IgD-negative memory B cell (primary cell): ENCODE results near the gene NOL4L. TPM values are rescaled to one million over a fixed set of nuclear protein-coding genes. Genes with fewer than 3 reads are reported as not detected.
"Not testable (repeated sequence)": the region's sequence is repeated elsewhere in the genome, so short reads cannot be mapped to it uniquely, and the experiment has no call there.

ENCODE experiments used
- H3K27ac Mint-ChIP-seq, 3 donors: one replicate each; pipeline ENCODE4 v1.8.0; 2020 to 2022; ENCODE audit warnings: mild to moderate bottlenecking in 3 of 3, mixed read lengths in 3 of 3, moderate library complexity in 1 of 3
- H3K27me3 Mint-ChIP-seq: one replicate; pipeline ENCODE4 v1.8.0; 2021; ENCODE audit warnings: mixed read lengths
- H3K36me3 Mint-ChIP-seq: one replicate; pipeline ENCODE4 v1.8.0; 2020; ENCODE audit warnings: mild to moderate bottlenecking, mixed read lengths
- H3K4me1 Mint-ChIP-seq, 3 donors: one replicate each; pipeline ENCODE4 v1.8.0; 2020 to 2022; ENCODE audit warnings: mixed read lengths in 3 of 3, mild to moderate bottlenecking in 1 of 3
- H3K4me3 Mint-ChIP-seq, 4 donors: one replicate each; pipeline ENCODE4 v1.8.0; 2020 to 2022; ENCODE audit warnings: mild to moderate bottlenecking in 4 of 4, mixed read lengths in 4 of 4, moderate library complexity in 3 of 4
- H3K9me3 Mint-ChIP-seq, 3 donors: one replicate each; pipeline ENCODE4 v1.8.0; 2020 to 2021; ENCODE audit warnings: mixed read lengths in 3 of 3, mild to moderate bottlenecking in 1 of 3
- polyA plus RNA-seq: library from polyadenylated mRNA; unstranded; fragments of 300-500 nt; fragmentation: Illumina TruSeq; gene quantifications from one replicate; pipeline ENCODE4 v1.2.3, GENCODE V29; 2021

NOL4L gene
- polyA plus RNA-seq, 1 donor from 2014 or later = 7.3 TPM

DNA sequence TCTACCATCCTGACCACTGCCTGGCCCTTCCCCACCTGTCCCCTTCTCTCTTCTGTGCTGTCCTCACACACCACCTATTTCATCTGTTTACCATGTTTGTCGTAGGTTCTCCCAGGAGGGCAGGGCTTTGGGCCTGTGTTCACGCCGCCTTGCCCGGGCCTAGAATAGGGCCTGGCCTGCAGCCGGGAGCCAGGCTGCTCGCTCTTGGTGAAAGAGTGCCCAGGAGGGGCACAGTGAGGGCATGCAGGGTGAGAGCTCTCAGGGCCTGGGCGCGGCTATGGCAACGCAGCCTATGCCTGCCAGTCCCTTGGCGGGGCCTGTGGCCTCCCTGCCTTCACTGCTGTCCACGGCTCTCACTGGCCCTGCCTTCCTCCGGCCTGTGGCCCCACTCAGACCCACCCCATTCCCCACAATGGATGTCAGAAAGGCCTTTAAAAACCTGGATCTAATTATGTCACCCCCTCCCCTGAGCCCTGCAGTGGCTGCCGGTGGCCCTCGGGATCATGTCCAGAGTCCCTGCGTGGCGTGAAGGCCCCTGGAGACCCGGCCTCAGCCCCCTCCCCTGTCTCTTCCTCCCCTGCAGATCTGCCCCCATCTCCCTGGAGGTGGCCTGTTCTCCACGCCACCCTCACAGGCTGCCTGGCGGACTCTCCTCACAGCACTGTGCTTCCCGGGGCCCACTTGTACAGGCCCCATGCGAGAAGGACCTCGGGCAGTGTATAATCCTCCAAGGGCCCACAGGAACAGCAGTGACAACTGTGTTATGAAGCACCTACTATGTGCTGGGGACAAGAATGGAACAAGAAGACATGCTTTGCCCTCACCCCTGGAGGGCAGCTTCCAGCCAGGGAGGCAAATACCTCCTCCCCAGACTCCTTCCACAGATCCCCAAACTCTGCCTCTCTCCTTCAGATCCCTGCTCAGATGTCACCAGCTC, 22.9 kb upstream of the NOL4L start:
- Mint-ChIP-seq H3K36me3 (no peaks in the 10 kb centered on the region), H3K9me3 (no peaks in the 10 kb centered on the region), H3K4me3 (no peak overlapping the region), H3K27ac (peak overlapping the region in 1 of 3 donors; percentile 9), H3K4me1 (peaks cover 7 to 21% (median 14%) of the 10 kb centered on the region in 3 donors), H3K27me3 (peaks cover 18% of the 10 kb centered on the region)

DNA sequence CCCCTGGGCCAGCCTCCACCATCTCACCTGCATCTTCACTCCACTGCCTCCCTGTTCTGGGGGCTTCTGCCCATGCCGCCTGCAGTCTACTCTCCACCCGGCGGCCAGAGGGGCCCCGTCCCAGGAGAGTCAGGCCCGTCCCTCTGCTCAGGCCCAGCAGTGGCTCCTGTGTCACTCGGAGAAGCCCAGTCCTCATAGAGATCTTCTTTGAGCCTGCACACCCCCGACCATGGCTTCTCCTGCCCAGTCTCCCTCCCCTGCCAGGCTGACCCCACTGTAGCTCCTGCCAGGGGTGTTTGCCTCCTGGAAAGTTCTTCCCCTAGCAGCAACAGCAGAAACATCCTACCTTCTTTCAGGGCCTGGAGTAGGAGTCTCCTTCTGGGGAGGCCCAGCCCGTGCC, 22.2 kb upstream of the NOL4L start:
- H3K36me3 Mint-ChIP-seq = no peaks in the 10 kb centered on the region
- no peaks in the 10 kb centered on the region for H3K9me3 Mint-ChIP-seq
- H3K27ac Mint-ChIP-seq = no peak overlapping the region
- H3K4me3 Mint-ChIP-seq = no peak overlapping the region
- H3K4me1 Mint-ChIP-seq = peaks cover 11 to 25% (median 18%) of the 10 kb centered on the region in 3 donors
- peaks cover 18% of the 10 kb centered on the region for H3K27me3 Mint-ChIP-seq

DNA sequence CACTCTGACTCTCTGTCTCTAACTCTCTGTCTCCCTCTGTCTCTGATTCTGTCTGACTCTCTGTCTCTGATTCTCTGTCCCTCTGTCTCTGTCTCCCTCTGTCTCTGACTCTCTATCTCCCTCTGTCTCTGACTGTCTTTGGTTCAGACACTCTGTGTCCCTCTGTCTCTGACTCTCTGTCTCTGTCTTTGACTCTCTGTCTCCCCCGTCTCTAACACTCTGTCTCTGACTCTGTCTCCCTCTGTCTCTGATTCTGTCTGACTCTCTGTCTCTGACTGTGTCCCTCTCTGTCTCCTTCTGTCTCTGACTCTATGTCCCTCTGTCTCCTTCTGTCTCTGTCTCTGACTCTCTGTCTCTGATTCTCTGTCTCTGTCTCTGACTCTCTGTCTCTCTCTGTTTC, 21.7 kb upstream of the NOL4L start:
- Mint-ChIP-seq H3K36me3 (no peaks in the 10 kb centered on the region), H3K9me3 (no peaks in the 10 kb centered on the region), H3K27ac (no peak overlapping the region)

DNA sequence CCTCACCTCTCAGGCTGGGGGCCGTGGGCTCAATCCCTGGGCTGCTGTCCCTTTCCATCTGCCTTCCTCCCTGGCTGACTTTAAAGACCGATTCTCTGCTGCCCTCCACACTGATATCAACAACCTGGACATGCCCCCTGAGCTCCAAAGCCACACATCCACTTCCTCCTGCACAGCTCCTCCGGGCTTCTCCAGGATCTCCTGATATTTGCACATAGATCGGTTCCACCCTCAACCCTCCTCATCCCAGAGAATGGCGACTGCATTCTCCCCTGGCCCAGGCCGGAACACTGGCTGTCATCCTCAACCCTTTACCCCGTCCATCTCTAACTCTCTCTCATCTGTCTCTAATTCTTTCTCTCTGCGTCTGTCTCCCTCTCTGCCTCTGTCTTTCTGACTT, 21.0 kb upstream of the NOL4L start:
- H3K36me3 Mint-ChIP-seq = no peaks in the 10 kb centered on the region
- H3K27me3 Mint-ChIP-seq = peaks cover 12% of the 10 kb centered on the region
- H3K9me3 Mint-ChIP-seq = no peaks in the 10 kb centered on the region
- no peak overlapping the region for H3K4me3 Mint-ChIP-seq
- peaks cover 13 to 28% (median 22%) of the 10 kb centered on the region in 3 donors for H3K4me1 Mint-ChIP-seq
- H3K27ac Mint-ChIP-seq = no peak overlapping the region

More for the DNA sequence above, 21.7 kb upstream of the NOL4L start:
- peaks cover 18% of the 10 kb centered on the region for H3K27me3 Mint-ChIP-seq
- H3K4me3 Mint-ChIP-seq = no peak overlapping the region
- H3K4me1 Mint-ChIP-seq = peaks cover 13 to 26% (median 22%) of the 10 kb centered on the region in 3 donors

DNA sequence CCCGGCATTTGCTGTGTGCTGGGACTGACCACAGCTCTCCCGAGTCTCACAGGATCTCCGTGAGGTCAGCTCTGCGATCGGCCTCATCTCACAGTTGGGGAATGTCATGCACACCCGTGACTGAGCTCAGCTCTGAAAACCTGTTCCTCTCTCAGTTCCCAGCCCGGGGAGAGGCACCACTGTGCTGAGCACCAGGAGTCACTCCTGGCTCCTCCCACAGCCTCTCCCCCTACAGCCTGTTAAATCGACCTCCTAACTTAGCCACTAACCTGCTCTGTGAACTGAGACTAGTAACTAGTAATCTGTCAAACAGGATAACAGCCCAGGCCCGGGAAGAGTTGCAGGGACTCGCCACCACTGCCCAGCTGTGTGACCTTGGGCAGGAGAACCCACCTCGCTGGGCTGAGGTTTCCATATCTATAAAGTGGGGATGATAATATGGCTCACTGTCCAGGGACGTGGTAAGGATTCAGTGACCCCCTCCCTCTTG, 20.1 kb upstream of the NOL4L start:
- Mint-ChIP-seq H3K4me1 (peaks cover 13 to 28% (median 22%) of the 10 kb centered on the region in 3 donors), H3K9me3 (no peaks in the 10 kb centered on the region)

DNA sequence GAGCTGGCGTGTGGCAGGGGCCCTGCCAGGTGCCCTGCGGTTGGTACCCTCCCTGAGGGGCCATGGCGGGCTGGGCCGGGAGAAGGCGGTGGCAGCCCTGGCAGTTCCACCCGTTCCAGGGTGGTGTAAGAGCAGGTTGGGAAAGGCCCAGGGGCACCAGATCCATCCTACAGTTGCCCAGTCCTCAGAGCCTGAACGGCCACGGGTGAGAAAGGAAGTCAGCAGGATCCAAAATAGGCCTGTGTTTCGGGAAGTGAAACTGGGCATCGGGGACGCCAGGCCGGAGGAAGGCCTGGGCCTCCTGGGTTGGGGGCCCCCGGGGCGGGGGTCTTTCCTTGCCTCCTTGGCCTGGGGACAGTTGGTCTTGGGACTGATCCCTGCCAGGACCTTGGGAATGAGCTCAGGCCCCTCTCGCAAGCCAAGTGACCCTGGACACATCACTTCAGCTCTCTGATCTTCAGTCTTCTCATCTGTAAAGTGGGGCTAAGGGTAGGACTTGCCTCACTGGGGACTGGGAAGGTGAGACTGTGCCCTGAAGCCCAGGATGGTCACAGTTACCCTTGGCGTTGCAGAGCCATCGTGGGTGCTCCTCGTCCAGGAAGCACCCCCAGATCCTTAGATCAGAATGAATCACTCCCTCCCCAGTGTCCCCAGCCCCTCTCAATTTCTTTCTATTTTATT, 18.1 kb upstream of the NOL4L start:
- Mint-ChIP-seq H3K4me1 (peaks cover 13 to 23% (median 20%) of the 10 kb centered on the region in 3 donors), H3K9me3 (no peaks in the 10 kb centered on the region), H3K36me3 (no peaks in the 10 kb centered on the region), H3K4me3 (peak overlapping the region in 3 of 4 donors; percentile 16 to 72 (median 63)), H3K27ac (peak overlapping the region in 1 of 3 donors; percentile 78), H3K27me3 (no peaks in the 10 kb centered on the region)

More for the DNA sequence above, 20.1 kb upstream of the NOL4L start:
- no peak overlapping the region for H3K4me3 Mint-ChIP-seq
- H3K36me3 Mint-ChIP-seq = no peaks in the 10 kb centered on the region
- no peak overlapping the region for H3K27ac Mint-ChIP-seq
- H3K27me3 Mint-ChIP-seq = peaks cover 12% of the 10 kb centered on the region

DNA sequence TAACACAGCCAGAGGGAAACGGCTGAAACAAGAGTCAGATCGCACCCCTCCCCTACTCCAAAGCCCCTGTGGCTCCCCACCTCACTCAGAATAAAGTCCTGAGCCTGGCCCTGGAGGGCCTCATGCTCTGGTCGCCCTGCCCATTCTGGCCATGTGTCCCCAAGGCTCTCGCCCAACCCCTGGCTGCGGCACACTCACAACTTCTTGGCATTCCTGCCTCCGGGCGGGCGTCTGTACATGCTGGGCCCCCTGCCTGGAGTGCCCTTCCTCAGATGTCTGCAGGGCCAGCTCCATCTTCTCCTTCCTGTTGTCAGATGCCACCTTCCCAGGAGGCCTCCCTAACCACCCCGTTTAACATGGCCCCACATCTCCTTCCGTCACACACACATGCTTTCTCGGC, 17.1 kb upstream of the NOL4L start:
- no peaks in the 10 kb centered on the region for H3K27me3 Mint-ChIP-seq
- H3K4me1 Mint-ChIP-seq = peaks cover 13 to 24% (median 20%) of the 10 kb centered on the region in 3 donors
- H3K4me3 Mint-ChIP-seq = peak overlapping the region in 2 of 4 donors; percentile 75 to 81
- no peaks in the 10 kb centered on the region for H3K36me3 Mint-ChIP-seq
- no peaks in the 10 kb centered on the region for H3K9me3 Mint-ChIP-seq
- no peak overlapping the region for H3K27ac Mint-ChIP-seq

DNA sequence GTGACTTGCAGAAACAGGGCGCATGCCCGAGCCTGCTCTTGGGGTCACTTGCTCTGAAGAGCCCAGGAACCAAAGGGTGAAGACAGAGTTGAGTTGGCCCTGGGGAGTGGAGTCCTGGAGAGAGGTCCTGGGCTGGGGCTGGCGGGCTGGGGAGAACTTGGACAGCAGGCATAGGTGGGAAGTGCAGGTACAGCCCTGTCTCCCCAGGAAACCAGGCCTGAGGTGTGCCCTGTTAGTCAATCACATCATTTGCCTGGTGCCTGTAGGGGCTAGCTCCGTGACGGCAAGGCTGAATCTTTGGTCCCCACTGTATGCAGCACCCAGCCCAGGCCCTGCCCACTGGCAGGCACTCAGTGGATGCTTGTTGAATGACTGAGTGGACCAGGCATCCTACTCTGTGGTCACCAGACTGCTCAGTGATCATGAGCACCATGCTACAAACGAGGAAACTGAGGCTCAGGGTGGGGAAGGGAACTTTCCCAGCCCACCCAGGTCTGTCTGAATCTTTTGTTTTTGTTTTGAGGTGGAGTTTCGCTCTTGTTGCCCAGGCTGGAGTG, 15.6 kb upstream of the NOL4L start:
- H3K9me3 Mint-ChIP-seq = no peaks in the 10 kb centered on the region
- H3K4me1 Mint-ChIP-seq = peaks cover 13 to 24% (median 20%) of the 10 kb centered on the region in 3 donors
- H3K27ac Mint-ChIP-seq = no peak overlapping the region

DNA sequence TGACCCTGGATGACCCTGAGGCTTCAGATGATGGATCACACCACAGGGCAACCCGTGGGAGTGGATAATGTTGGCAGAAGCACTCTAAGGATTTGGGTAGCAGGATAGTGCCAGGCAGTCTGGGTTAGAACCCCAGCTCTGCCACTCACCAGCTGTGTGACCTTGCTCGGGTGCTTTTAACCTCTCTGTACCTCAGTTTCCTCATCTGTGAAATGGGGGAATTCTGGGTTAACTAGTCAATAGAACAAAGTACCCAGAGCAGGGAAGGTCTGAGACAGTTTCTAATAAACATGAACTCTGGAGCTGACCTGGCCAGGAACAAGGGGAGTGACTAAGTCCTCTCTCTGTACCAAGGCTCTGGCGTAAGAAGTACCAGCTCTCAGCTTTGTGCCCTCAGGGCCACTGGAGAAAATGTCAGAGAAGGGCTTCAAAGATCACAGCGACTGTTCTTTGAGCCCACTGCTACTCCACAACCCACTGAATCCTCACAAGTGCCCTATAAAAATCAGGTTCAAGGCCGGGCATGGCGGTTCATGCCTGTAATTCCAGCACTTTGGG, 14.7 kb upstream of the NOL4L start:
- peaks cover 13 to 20% (median 20%) of the 10 kb centered on the region in 3 donors for H3K4me1 Mint-ChIP-seq
- no peaks in the 10 kb centered on the region for H3K9me3 Mint-ChIP-seq
- H3K27ac Mint-ChIP-seq = no peak overlapping the region
- H3K4me3 Mint-ChIP-seq = no peak overlapping the region
- no peaks in the 10 kb centered on the region for H3K36me3 Mint-ChIP-seq
- H3K27me3 Mint-ChIP-seq = no peaks in the 10 kb centered on the region

More for the DNA sequence above, 15.6 kb upstream of the NOL4L start:
- H3K27me3 Mint-ChIP-seq = no peaks in the 10 kb centered on the region
- no peaks in the 10 kb centered on the region for H3K36me3 Mint-ChIP-seq
- no peak overlapping the region for H3K4me3 Mint-ChIP-seq

DNA sequence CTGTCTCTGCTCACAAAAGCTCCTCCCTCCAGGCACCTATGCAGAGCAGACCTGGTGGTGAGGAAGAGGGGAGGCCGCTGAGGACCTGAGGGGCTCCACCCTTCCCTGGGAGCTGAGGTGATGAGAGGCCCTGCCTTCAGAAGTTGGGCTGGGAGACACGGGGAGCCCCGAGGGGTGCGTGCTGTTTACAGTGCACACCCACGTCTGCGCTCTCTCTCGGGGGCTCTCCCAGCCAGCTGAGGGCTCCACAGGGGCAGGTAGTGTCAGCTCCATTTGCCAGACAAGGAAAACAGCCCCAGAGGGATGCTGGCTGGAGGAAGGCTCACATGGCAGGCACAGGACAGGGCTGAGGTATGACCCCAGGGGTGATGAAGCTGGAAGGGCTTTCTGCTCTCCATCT, 13.5 kb upstream of the NOL4L start:
- H3K9me3 Mint-ChIP-seq = no peaks in the 10 kb centered on the region
- H3K27ac Mint-ChIP-seq = no peak overlapping the region
- H3K4me1 Mint-ChIP-seq = peaks cover 6 to 10% (median 9%) of the 10 kb centered on the region in 3 donors
- H3K27me3 Mint-ChIP-seq = no peaks in the 10 kb centered on the region
- no peaks in the 10 kb centered on the region for H3K36me3 Mint-ChIP-seq
- no peak overlapping the region for H3K4me3 Mint-ChIP-seq

DNA sequence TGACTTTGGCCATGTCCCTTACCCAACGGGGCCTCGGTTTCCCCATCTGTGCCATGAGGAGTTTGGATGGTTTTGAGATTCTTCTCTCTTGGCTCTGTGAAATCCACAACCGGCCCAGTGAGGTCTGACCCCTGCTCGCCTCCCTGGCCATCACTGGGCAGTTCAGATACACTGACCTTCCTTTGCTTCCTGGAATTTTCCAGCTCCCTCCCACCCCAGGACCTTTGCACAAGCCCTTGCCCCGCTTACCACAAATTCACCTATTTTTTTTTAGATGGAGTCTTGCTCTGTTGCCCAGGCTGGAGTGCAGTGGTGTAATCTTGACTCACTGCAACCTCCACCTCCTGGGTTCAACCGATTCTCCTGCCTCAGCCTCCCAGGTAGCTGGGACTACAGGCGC, 12.6 kb upstream of the NOL4L start:
- H3K27me3 Mint-ChIP-seq = no peaks in the 10 kb centered on the region
- H3K27ac Mint-ChIP-seq = no peak overlapping the region
- no peaks in the 10 kb centered on the region for H3K36me3 Mint-ChIP-seq
- H3K4me1 Mint-ChIP-seq = peaks cover 5 to 8% (median 8%) of the 10 kb centered on the region in 3 donors
- H3K4me3 Mint-ChIP-seq = no peak overlapping the region
- no peaks in the 10 kb centered on the region for H3K9me3 Mint-ChIP-seq

DNA sequence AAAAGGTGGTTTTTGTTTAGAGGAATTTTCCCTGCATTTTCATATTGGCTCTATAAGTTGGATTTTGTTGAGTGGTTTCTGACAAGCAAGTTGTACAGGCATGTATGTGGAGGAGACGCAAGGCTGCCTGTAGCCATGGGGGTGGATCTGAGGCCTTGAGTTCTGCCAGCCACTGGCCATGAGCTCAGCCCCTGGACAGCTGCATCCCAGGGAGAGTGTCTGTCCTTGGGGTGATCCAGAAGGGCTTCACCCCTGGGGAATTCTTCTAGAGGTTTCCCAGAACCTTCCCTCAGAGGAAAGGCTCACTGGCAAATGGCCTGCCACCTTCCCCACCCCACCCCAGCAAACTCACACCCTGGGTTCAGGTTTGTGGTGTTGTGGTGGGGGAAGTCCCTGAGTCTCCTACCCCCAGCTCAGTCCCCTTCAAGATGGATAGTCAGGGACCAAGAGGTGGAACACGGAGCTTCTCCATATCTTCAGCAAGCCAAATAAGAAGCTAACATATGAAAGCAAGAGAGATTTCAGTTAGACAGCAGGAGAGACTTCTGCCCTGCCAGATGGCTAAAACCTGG, 11.6 kb upstream of the NOL4L start:
- no peak overlapping the region for H3K27ac Mint-ChIP-seq
- no peak overlapping the region for H3K4me3 Mint-ChIP-seq
- H3K9me3 Mint-ChIP-seq = no peaks in the 10 kb centered on the region
- no peaks in the 10 kb centered on the region for H3K36me3 Mint-ChIP-seq
- no peaks in the 10 kb centered on the region for H3K27me3 Mint-ChIP-seq
- peaks cover 0 to 3% (median 0%) of the 10 kb centered on the region in 3 donors for H3K4me1 Mint-ChIP-seq

DNA sequence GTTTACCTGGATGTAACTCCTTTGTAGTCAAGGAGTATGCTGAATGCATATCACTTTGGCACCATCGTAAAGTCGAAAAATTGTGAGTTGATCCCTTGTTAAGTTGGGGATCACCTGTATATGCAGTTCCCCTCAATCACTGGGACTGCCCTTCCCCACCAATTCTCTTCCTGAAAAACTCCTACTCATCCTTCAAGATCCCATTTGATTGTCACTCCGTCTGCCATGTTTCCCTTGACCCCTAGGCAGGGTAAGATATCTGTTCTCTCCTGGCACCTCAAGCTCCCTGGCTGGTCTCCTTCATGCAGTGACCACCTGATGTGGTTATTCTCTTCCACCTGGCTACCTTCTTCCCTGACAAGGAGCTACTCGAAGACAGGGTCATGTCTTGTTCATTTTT, 10.0 kb upstream of the NOL4L start:
- no peaks in the 10 kb centered on the region for H3K9me3 Mint-ChIP-seq
- H3K4me3 Mint-ChIP-seq = peak overlapping the region in 1 of 4 donors; percentile 23
- no peak overlapping the region for H3K27ac Mint-ChIP-seq
- H3K36me3 Mint-ChIP-seq = no peaks in the 10 kb centered on the region
- peaks cover 0 to 2% (median 0%) of the 10 kb centered on the region in 3 donors for H3K4me1 Mint-ChIP-seq
- H3K27me3 Mint-ChIP-seq = no peaks in the 10 kb centered on the region

DNA sequence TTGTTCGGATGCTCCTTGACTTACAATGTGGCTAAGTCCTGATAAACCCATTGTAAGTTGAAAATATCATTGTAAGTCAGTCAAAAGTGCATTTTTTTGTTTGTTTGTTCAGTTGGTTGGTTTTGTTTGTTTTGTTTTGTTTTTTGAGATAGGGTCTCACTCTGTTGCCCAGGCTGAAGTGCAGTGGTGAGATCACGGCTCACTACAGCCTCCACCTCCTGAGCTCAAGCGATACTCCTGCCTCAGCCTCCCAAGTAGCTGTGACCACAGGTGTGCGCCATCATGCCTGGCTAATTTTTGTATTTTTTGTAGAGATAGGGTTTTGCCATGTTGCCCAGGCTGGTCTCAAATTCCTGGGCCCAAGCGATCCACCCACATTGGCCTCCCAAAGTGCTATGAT, 9.5 kb upstream of the NOL4L start:
- not testable (repeated sequence) for H3K27ac Mint-ChIP-seq, H3K27me3 Mint-ChIP-seq, H3K4me1 Mint-ChIP-seq, H3K36me3 Mint-ChIP-seq, H3K4me3 Mint-ChIP-seq, H3K9me3 Mint-ChIP-seq
